ENCODE measurements around the gene ABCC11. TPM values are rescaled to one million over a fixed set of nuclear protein-coding genes. Genes with fewer than 3 reads are reported as not detected.

The ABCC11 gene
- total and polyA plus RNA-seq, 2 of the 13 experiments (the other 11 are each of a cell fraction or from before 2014, with no cell fraction given), result 1.0 to 1.4 TPM

GRCh38 chr16:48294724-48295123, 47.4 kb upstream of the ABCC11 start:
- H3K27ac ChIP-seq (ENCODE audit: extremely low read length, insufficient read depth, low read length), result no peak overlapping the region
- H4K20me1 ChIP-seq (ENCODE audit: insufficient read depth, low read length), result no peaks in the 10 kb centered on the region
- H3K4me2 ChIP-seq (ENCODE audit: low read depth, low read length), result no peak overlapping the region
- no peak overlapping the region for H3K9ac ChIP-seq (ENCODE audit: insufficient read depth, low read depth, low read length)
- H3K4me3 ChIP-seq (replicated peaks in 1 of 3; ENCODE audit: insufficient read depth in 1 of 3, low read depth in 2 of 3, low read length in 3 of 3), result no peak overlapping the region
- H3K36me3 ChIP-seq (replicated peaks in 1 of 2; ENCODE audit: control insufficient read depth in 1 of 2, insufficient read depth in 2 of 2, low read length in 2 of 2), result peaks cover 12 to 62% of the 10 kb centered on the region in 2 experiments
- no peak overlapping the region for H2AFZ ChIP-seq (ENCODE audit: low read length)
- intact Hi-C loops (cut with micrococcal nuclease; ENCODE audit: unreplicated experiment) (no loop called here), in situ Hi-C loops (cut with HindIII; ENCODE audit: extremely low pct_ligation_motif_present, low pct_unique_long_range_greater_than_20kb) (no loop called here)
- no peaks in the 10 kb centered on the region for H3K9me3 ChIP-seq (ENCODE audit: low read length)
- no peaks in the 10 kb centered on the region for H3K27me3 ChIP-seq (ENCODE audit: control insufficient read depth in 1 of 2, insufficient read depth in 2 of 2, low read length in 2 of 2)
- BruUV-seq (replicated peaks), result no TSS peak
- no peak for TF ChIP-seq ZNF562 (CRISPR knock-in tag; IDR thresholded peaks at IDR 0.05; ENCODE audit: borderline replicate concordance)
- TF ChIP-seq, protein P1, sequence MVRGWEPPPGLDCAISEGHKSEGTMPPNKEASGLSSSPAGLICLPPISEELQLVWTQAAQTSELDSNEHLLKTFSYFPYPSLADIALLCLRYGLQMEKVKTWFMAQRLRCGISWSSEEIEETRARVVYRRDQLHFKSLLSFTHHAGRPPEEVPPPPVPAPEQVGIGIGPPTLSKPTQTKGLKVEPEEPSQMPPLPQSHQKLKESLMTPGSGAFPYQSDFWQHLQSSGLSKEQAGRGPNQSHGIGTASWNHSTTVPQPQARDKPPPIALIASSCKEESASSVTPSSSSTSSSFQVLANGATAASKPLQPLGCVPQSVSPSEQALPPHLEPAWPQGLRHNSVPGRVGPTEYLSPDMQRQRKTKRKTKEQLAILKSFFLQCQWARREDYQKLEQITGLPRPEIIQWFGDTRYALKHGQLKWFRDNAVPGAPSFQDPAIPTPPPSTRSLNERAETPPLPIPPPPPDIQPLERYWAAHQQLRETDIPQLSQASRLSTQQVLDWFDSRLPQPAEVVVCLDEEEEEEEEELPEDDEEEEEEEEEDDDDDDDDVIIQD (CRISPR knock-in tag; IDR thresholded peaks at IDR 0.05; ENCODE audit: low read depth), result no peak
- no peak for TF ChIP-seq ZBTB43 (CRISPR knock-in tag; conservative IDR thresholded peaks at IDR 0.05)
- TF ChIP-seq ZNF354B (CRISPR knock-in tag; IDR thresholded peaks at IDR 0.05), result no peak
- TF ChIP-seq ZNF841 (CRISPR knock-in tag; IDR thresholded peaks at IDR 0.05; ENCODE audit: borderline replicate concordance), result no peak
- no peak for TF ChIP-seq ZNF776 (CRISPR knock-in tag; IDR thresholded peaks at IDR 0.05)
- no peak for TF ChIP-seq HHEX (CRISPR knock-in tag; IDR thresholded peaks at IDR 0.05)
- no peak for TF ChIP-seq NFE2 (CRISPR knock-in tag; IDR thresholded peaks at IDR 0.05)
- TF ChIP-seq KMT2A (CRISPR knock-in tag; IDR thresholded peaks at IDR 0.05), result no peak
- TF ChIP-seq RNF2 (conservative IDR thresholded peaks at IDR 0.05; ENCODE audit: low read depth), result no peak
- TF ChIP-seq SMAD9 (CRISPR knock-in tag; IDR thresholded peaks at IDR 0.05), result no peak
- DNase-seq (ENCODE audit: low spot score) (no peak), FAIRE-seq (no peak), ATAC-seq (no peak)
- no peaks in the 10 kb centered on the region for H3K79me2 ChIP-seq (ENCODE audit: insufficient read depth, low read length)
- WGBS (ENCODE audit: low lambda C conversion rate), result 93% methylated on average over 1 of the region's 1 CpG
- CTCF ChIA-PET (ENCODE audit: low intra/inter-chr PET ratio, low total read pairs), result no interaction called here
- peaks cover 15% of the 10 kb centered on the region for H3K4me1 ChIP-seq (ENCODE audit: insufficient read depth, low read length)
- POLR2A ChIA-PET, result no interaction called here

All from HepG2 (cell line).